HK-2 (cell line): ENCODE data around the gene LDLRAD4.
"Not testable (repeated sequence)": the region's sequence is repeated elsewhere in the genome, so short reads cannot be mapped to it uniquely, and the experiment has no call there.

Source experiments
- DNase-seq: peaks from one replicate; pipeline ENCODE4 v3.0.0-alpha.2; 2018; ENCODE audit not compliant: unreplicated experiment

The LDLRAD4 gene

GRCh38 chr18:13464432-13465123 is 246.0 kb downstream of the LDLRAD4 start:
- no peak for DNase-seq

GRCh38 chr18:13465124-13465446 is 246.5 kb downstream of the LDLRAD4 start:
- DNase-seq, result no peak

GRCh38 chr18:13465476-13465875 is 246.9 kb downstream of the LDLRAD4 start:
- DNase-seq, result no peak

- no peak for DNase-seq
Observed at GRCh38 chr18:13470516-13471197, 252.1 kb downstream of the LDLRAD4 start.

- DNase-seq, result no peak
Observed at GRCh38 chr18:13471198-13471845, 252.8 kb downstream of the LDLRAD4 start.

- DNase-seq, result no peak
Observed at GRCh38 chr18:13471971-13472628, 253.5 kb downstream of the LDLRAD4 start.

GRCh38 chr18:13473751-13474150 is 255.2 kb downstream of the LDLRAD4 start:
- no peak for DNase-seq

- DNase-seq, result no peak
Observed at GRCh38 chr18:13474336-13474735, 255.8 kb downstream of the LDLRAD4 start.

GRCh38 chr18:13474907-13475545 is 256.5 kb downstream of the LDLRAD4 start:
- no peak for DNase-seq

GRCh38 chr18:13476312-13476711 is 257.8 kb downstream of the LDLRAD4 start:
- not testable (repeated sequence) for DNase-seq

GRCh38 chr18:13477147-13477683 is 258.7 kb downstream of the LDLRAD4 start:
- no peak for DNase-seq

GRCh38 chr18:13480571-13481255 is 262.2 kb downstream of the LDLRAD4 start:
- DNase-seq, result no peak

- no peak for DNase-seq
Observed at GRCh38 chr18:13481331-13481730, 262.8 kb downstream of the LDLRAD4 start.

GRCh38 chr18:13481820-13482617 is 263.5 kb downstream of the LDLRAD4 start:
- no peak for DNase-seq

GRCh38 chr18:13482618-13482945 is 264.0 kb downstream of the LDLRAD4 start:
- DNase-seq, result no peak

- no peak for DNase-seq
Observed at GRCh38 chr18:13483316-13484270, 265.0 kb downstream of the LDLRAD4 start.

- no peak for DNase-seq
Observed at GRCh38 chr18:13485182-13485581, 266.6 kb downstream of the LDLRAD4 start.

GRCh38 chr18:13485604-13486003 is 267.0 kb downstream of the LDLRAD4 start:
- DNase-seq, result no peak

- no peak for DNase-seq
Observed at GRCh38 chr18:13486284-13486683, 267.7 kb downstream of the LDLRAD4 start.
